Daoy (cell line): ENCODE results near the gene ZNF688. TPM values are rescaled to one million over a fixed set of nuclear protein-coding genes. Genes with fewer than 3 reads are reported as not detected.

Experiments
- total RNA-seq: library from RNA; depleted of rRNA; stranded (reverse); fragments of >200 nt; shearing (Covaris generic); gene quantifications from 2 replicates; pipeline ENCODE4 v1.2.3, GENCODE V29; 2014; rRNA removed

The ZNF688 gene
- total RNA-seq, 1 experiment from 2014 or later = 7.1 TPM

Other genes starting within 250 kb of the ZNF688 start
- 63.1 and 64.5 TPM in 2 replicates for gene CD2BP2, start 216.4 kb downstream of the ZNF688 start, total RNA-seq
- 26.2 and 27.1 TPM in 2 replicates for gene TBC1D10B, start 201.2 kb downstream of the ZNF688 start, total RNA-seq
- gene MYL11, start 196.9 kb downstream of the ZNF688 start, total RNA-seq = not detected in 2 replicates
- gene SEPTIN1, start 189.2 kb downstream of the ZNF688 start, total RNA-seq = not detected in 2 replicates
- 6.0 and 6.3 TPM in 2 replicates for gene ZNF48, start 176.3 kb downstream of the ZNF688 start, total RNA-seq
- 13.8 and 19.7 TPM in 2 replicates for gene ZNF771, start 164.1 kb downstream of the ZNF688 start, total RNA-seq
- gene DCTPP1, start 141.7 kb downstream of the ZNF688 start, total RNA-seq = 27.3 and 30.3 TPM in 2 replicates
- gene SEPHS2, start 125.8 kb downstream of the ZNF688 start, total RNA-seq = 5.0 and 6.4 TPM in 2 replicates
- not detected in 2 replicates for gene ITGAL, start 99.0 kb downstream of the ZNF688 start, total RNA-seq
- 16.7 and 19.2 TPM in 2 replicates for gene ZNF768, start 45.1 kb downstream of the ZNF688 start, total RNA-seq
- gene ZNF747, start 36.9 kb downstream of the ZNF688 start, total RNA-seq = 5.5 and 6.9 TPM in 2 replicates
- 3.3 and 4.4 TPM in 2 replicates for gene ZNF764, start 13.3 kb downstream of the ZNF688 start, total RNA-seq
- 2.7 and 6.2 TPM in 2 replicates for gene ZNF785, start 14.0 kb upstream of the ZNF688 start, total RNA-seq
- 7.3 and 7.5 TPM in 2 replicates for gene ZNF689, start 38.7 kb upstream of the ZNF688 start, total RNA-seq
- 2.7 and 6.3 TPM in 2 replicates for gene PRR14, start 79.2 kb upstream of the ZNF688 start, total RNA-seq
- 9.8 and 14.5 TPM in 2 replicates for gene FBRS, start 86.7 kb upstream of the ZNF688 start, total RNA-seq
- 1.6 and 11.3 TPM in 2 replicates for gene SRCAP, start 127.5 kb upstream of the ZNF688 start, total RNA-seq
- gene PHKG2, start 176.7 kb upstream of the ZNF688 start, total RNA-seq = 16.5 and 24.5 TPM in 2 replicates
- gene CFAP119, start 190.3 kb upstream of the ZNF688 start, total RNA-seq = 0.91 and 5.2 TPM in 2 replicates
- 57.8 and 58.9 TPM in 2 replicates for gene RNF40, start 190.6 kb upstream of the ZNF688 start, total RNA-seq
- 5.0 and 6.5 TPM in 2 replicates for gene ZNF629, start 215.5 kb upstream of the ZNF688 start, total RNA-seq